GM12872 (cell line): ENCODE measurements around the gene OR10K1.

Experiments used
- TF ChIP-seq, protein P1 (sequence below): IDR thresholded peaks from 3 replicates; pipeline ENCODE4 v1.5.1; 2011; ENCODE audit warnings: low read depth, mild to moderate bottlenecking, low read length, moderate library complexity; ENCODE audit not compliant: insufficient read depth

The OR10K1 gene

DNA sequence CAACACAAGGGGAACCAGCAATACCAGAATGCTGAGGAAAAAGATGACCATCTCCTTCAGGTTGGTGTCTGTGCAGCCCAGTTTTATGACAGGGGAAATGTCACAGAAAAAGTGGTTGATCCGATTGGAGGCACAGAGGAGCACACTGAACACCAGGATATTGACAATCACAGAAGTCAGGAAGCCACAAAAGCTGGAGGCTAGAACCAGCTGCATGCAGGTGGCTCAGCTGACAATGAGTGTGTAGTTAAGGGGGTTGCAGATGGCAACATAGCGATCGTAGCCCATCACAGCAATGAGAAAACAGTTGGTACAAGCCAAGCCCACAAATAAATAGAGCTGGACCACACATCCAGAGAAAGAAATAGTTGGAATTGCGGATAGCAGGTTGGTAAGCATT, 16.3 kb upstream of the OR10K1 start:
- TF ChIP-seq, protein P1, sequence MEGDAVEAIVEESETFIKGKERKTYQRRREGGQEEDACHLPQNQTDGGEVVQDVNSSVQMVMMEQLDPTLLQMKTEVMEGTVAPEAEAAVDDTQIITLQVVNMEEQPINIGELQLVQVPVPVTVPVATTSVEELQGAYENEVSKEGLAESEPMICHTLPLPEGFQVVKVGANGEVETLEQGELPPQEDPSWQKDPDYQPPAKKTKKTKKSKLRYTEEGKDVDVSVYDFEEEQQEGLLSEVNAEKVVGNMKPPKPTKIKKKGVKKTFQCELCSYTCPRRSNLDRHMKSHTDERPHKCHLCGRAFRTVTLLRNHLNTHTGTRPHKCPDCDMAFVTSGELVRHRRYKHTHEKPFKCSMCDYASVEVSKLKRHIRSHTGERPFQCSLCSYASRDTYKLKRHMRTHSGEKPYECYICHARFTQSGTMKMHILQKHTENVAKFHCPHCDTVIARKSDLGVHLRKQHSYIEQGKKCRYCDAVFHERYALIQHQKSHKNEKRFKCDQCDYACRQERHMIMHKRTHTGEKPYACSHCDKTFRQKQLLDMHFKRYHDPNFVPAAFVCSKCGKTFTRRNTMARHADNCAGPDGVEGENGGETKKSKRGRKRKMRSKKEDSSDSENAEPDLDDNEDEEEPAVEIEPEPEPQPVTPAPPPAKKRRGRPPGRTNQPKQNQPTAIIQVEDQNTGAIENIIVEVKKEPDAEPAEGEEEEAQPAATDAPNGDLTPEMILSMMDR: no peak

DNA sequence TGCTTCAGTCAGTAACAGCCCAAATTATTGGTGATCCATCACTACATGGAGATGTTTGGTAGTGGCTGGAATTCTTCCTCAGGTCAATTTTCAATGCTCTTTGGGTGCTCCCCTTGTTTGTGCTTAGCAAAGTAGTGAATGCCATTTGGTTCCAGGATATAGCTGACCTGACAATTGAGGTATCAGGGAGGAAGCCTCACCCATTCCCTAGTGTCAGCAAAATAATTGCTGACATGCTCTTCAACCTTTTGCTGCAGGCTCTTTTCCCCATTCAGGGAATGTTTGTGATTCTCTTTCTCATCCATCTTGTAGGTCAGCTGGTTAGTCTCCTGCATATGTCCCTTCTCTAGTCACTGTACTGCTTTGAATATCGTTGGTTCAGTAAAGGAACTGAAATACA, 7.1 kb upstream of the OR10K1 start:
- TF ChIP-seq, protein P1: no peak

DNA sequence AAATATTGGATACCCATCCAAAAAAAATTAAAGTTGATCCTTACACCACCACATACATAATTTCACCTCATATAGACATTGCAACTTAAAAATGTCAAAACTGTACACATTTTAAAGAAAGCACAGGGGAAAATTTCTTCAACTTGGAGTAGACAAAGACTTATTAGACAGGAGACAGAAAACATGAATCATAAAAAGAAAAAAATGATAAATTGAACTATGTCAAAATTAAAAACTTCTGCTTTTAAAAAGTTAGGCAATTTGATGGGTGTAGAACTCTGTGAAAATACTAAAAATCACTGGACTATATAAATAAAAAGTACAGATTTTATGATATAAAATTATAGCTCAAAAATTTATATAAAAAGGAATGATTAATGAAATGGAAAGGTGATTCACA, 4.4 kb upstream of the OR10K1 start:
- TF ChIP-seq, protein P1: no peak

DNA sequence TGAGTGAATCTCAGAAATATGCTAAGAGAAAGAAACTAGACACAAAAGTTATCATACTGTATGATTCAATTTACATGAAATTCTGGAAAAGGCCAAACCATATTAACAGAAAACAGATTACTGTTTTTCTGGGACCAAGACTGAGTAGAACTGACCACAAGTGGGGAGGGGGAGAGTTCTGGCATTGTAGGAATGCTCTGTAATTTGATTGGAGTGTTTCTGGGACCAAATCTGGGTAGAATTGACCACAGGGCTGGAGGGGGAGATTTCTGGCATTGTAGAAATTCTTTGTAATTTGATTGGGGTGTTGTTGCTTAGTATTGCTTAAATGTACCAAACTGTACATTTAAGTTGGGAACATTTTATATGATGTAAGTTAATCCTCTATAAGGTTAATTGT, 3.4 kb upstream of the OR10K1 start:
- TF ChIP-seq, protein P1: no peak

DNA sequence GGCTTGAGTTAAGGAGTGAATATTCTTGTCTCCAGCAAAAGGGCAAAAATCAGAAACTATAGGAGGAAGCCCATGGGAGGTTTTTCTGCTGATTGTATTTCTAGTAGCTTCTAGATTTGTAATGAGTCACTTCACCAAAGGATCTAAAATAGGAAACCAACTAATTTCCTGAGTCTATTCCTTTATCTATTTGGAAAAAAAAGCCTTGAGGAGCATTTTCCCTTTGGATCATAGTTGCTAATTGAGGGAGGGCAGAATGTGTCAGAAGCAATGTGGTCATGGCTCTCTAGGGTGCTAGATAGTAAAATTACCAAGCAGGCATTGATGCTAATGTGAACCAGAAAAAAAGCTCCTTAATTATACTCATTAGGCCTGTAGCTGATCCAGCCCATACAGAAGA, 10.3 kb downstream of the OR10K1 start, which contains the start of gene OR10R2:
Gene OR10R2 (plus strand): TSS at position 301 of the 400 bp plus-strand sequence. CDS start 106 bp downstream, outside the sequence.
- TF ChIP-seq, protein P1: no peak

DNA sequence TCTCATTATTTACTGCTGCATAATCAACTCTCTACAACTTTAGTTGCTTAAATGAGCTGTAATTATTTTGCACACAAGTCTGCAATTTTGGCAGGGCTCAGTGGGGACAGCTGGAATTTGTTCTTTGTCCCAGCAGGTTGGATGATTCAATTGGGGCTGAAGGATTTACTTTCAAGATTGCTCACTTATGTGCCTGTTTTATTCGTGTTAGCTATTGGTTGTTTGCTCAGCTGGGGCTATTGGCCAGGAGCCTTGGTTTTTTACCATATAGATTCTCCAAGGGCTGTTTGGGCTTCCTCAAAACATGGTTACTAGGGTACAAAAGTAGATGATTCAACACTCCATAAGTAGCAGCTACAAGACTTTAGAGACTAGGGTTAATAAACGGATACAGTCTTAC, 23.8 kb downstream of the OR10K1 start:
- TF ChIP-seq, protein P1: no peak

DNA sequence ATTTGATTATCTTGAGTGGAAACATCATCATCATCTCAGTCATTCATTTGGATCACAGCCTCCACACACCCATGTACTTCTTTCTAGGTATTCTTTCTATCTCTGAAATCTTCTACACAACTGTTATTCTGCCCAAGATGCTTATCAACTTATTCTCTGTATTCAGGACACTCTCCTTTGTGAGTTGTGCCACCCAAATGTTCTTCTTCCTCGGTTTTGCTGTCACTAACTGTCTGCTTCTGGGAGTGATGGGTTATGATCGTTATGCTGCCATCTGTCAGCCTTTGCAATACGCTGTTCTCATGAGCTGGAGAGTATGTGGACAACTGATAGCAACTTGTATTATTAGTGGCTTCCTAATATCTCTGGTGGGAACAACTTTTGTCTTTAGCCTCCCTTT, 29.7 kb downstream of the OR10K1 start:
- TF ChIP-seq, protein P1: no peak

DNA sequence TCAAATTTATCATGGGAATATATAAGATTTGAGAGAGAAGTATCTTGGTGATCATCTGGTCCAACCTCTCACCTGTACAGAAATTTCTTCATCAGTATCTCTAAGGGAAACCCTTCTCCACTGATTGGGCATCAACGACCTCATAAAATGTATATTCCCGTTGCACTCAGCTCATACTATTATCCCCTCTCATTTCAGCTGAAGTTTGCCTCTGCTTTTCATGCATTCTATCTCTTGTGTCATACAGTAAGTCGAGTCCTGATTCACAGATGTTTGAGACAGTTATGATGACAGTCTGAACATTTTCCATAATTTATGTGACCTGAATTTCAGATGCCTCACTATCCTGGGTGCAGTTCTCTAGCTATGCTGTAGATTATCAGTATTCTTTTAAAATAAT, 31.4 kb downstream of the OR10K1 start:
- TF ChIP-seq, protein P1: no peak
